Measurements from ENCODE around the gene LYRM2. TPM values are rescaled to one million over a fixed set of nuclear protein-coding genes. Genes with fewer than 3 reads are reported as not detected.

Gene LYRM2
- total RNA-seq, 1 donor from 2014 or later = 14.5 TPM

GRCh38 chr6:89591745-89592144 lies 46.8 kb downstream of the LYRM2 start:
- H3K36me3 ChIP-seq = no peaks in the 10 kb centered on the region
- H3K4me1 ChIP-seq = no peaks in the 10 kb centered on the region
- no peak for DNase-seq (ENCODE audit: extremely low spot score in 2 of 2)
- H3K4me3 ChIP-seq = no peak overlapping the region
- TF ChIP-seq POLR2A (IDR thresholded peaks at IDR 0.05) (no peak), CTCF (IDR thresholded peaks at IDR 0.05) (no peak), POLR2AphosphoS5 (IDR thresholded peaks at IDR 0.05; ENCODE audit: insufficient read depth in 1 of 2, low read depth in 1 of 2) (no peak)
- no peak overlapping the region for H3K27ac ChIP-seq
- intact Hi-C loops (cut with DNase I) = no loop called here
- H3K9me3 ChIP-seq = no peaks in the 10 kb centered on the region
- H3K27me3 ChIP-seq = no peaks in the 10 kb centered on the region

- no peak overlapping the region for H3K4me3 ChIP-seq
- intact Hi-C loops (cut with DNase I) = no loop called here
- TF ChIP-seq POLR2A (IDR thresholded peaks at IDR 0.05) (no peak), POLR2AphosphoS5 (IDR thresholded peaks at IDR 0.05; ENCODE audit: insufficient read depth in 1 of 2, low read depth in 1 of 2) (no peak), CTCF (IDR thresholded peaks at IDR 0.05) (no peak)
- no peaks in the 10 kb centered on the region for H3K4me1 ChIP-seq
- H3K27me3 ChIP-seq = no peaks in the 10 kb centered on the region
- H3K36me3 ChIP-seq = no peaks in the 10 kb centered on the region
- H3K9me3 ChIP-seq = no peaks in the 10 kb centered on the region
- DNase-seq (ENCODE audit: extremely low spot score in 2 of 2) = no peak
- H3K27ac ChIP-seq = no peak overlapping the region
Measured at GRCh38 chr6:89590133-89590532, 48.4 kb downstream of the LYRM2 start.

- no peak for DNase-seq (ENCODE audit: extremely low spot score in 2 of 2)
- intact Hi-C loops (cut with DNase I) = no loop called here
Measured at GRCh38 chr6:89589297-89590025, 49.1 kb downstream of the LYRM2 start.

GRCh38 chr6:89585154-89585553 lies 53.4 kb downstream of the LYRM2 start:
- TF ChIP-seq POLR2A (IDR thresholded peaks at IDR 0.05) (no peak), CTCF (IDR thresholded peaks at IDR 0.05) (no peak), POLR2AphosphoS5 (IDR thresholded peaks at IDR 0.05; ENCODE audit: insufficient read depth in 1 of 2, low read depth in 1 of 2) (no peak)
- DNase-seq (ENCODE audit: extremely low spot score in 2 of 2) = no peak
- no peaks in the 10 kb centered on the region for H3K27me3 ChIP-seq
- no peaks in the 10 kb centered on the region for H3K9me3 ChIP-seq
- H3K36me3 ChIP-seq = no peaks in the 10 kb centered on the region
- H3K4me1 ChIP-seq = no peaks in the 10 kb centered on the region
- intact Hi-C loops (cut with DNase I) = no loop called here
- no peak overlapping the region for H3K4me3 ChIP-seq
- H3K27ac ChIP-seq = no peak overlapping the region

More at GRCh38 chr6:89589297-89590025, 49.1 kb downstream of the LYRM2 start:
- Histone ChIP-seq H3K27me3 (no peaks in the 10 kb centered on the region), H3K36me3 (no peaks in the 10 kb centered on the region), H3K27ac (no peak overlapping the region), H3K4me1 (no peaks in the 10 kb centered on the region), H3K9me3 (no peaks in the 10 kb centered on the region), H3K4me3 (no peak overlapping the region)
- TF ChIP-seq POLR2A (IDR thresholded peaks at IDR 0.05) = no peak
- TF ChIP-seq CTCF (IDR thresholded peaks at IDR 0.05) = no peak
- TF ChIP-seq POLR2AphosphoS5 (IDR thresholded peaks at IDR 0.05; ENCODE audit: insufficient read depth in 1 of 2, low read depth in 1 of 2) = no peak

GRCh38 chr6:89584539-89584938 lies 54.0 kb downstream of the LYRM2 start:
- intact Hi-C loops (cut with DNase I) = no loop called here
- TF ChIP-seq CTCF (IDR thresholded peaks at IDR 0.05) (no peak), POLR2A (IDR thresholded peaks at IDR 0.05) (no peak), POLR2AphosphoS5 (IDR thresholded peaks at IDR 0.05; ENCODE audit: insufficient read depth in 1 of 2, low read depth in 1 of 2) (no peak)
- no peaks in the 10 kb centered on the region for H3K9me3 ChIP-seq
- no peaks in the 10 kb centered on the region for H3K4me1 ChIP-seq
- no peak overlapping the region for H3K4me3 ChIP-seq
- H3K36me3 ChIP-seq = no peaks in the 10 kb centered on the region
- no peak overlapping the region for H3K27ac ChIP-seq
- DNase-seq (ENCODE audit: extremely low spot score in 2 of 2) = no peak
- no peaks in the 10 kb centered on the region for H3K27me3 ChIP-seq
